Skin of body (tissue), 2 donors: ENCODE measurements around the gene PFN3. TPM values are rescaled to one million over a fixed set of nuclear protein-coding genes. Genes with fewer than 3 reads are reported as not detected.
"Not testable (repeated sequence)": the region's sequence is repeated elsewhere in the genome, so short reads cannot be mapped to it uniquely, and the experiment has no call there.

Source experiments
- DNase-seq: peaks from one replicate; lab custom pipeline; 2025; lab: John Stamatoyannopoulos, UW
- total RNA-seq: library from RNA; depleted of rRNA; stranded (reverse); fragments of >200 nt; gene quantifications from one replicate; pipeline ENCODE4 v1.2.3, GENCODE V29; 2014

Gene PFN3
- total RNA-seq, 1 donor from 2014 or later, result not detected

DNA sequence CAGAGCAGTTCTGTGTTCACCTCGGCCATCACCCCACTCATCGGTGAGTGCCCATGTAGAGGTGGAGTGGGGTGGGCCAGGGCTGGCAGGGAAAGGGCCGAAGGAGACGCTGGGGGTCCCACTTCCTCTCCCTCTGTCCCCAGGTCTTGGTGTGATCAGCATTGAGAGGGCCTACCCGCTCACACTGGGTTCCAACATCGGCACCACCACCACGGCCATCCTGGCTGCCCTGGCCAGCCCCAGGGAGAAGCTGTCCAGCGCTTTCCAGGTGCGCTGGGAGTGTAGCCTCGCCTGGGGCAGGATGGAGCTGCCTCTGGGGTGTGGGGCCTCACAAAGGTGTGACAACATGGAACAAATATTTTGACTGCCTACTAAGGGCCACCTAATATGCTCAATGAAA is 3.7 kb downstream of the PFN3 start:
- DNase-seq, result no peak

DNA sequence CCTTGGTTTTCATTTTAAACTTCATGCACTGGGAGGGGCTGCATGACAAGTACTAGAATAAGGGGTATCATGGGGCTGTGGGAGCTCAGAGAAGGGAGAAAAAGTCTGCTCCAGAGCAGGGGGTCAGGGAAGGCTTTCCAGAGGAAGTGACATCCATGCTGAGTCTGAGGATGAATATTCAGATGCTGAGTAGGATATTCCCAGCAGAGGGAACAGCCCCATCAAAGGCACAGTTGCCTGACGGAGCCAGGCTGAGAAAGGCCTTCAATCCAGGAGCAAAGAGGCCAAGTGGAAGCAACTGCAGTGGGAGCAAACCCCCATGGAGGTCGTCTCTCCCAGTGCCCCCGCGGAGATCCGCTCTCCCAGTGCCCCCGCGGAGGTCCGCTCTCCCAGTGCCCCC is 4.4 kb downstream of the PFN3 start:
- DNase-seq, result no peak

DNA sequence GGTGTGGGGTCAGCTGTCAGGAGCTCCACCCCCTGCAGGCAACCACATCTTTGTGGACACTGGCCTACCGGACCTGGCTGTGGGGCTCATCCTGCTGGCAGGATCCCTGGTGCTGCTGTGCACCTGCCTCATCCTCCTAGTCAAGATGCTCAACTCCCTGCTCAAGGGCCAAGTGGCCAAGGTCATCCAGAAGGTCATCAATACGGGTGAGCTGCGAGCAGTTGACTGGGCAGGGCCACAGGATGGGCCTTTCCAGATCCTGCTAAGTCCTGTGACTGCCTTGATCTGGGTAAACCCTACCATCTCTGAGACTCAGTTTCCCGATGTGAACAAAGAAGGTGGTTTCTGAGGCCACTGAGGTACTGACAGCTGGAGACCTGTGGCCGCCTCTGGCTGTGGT is 6.5 kb downstream of the PFN3 start:
- DNase-seq, result no peak

DNA sequence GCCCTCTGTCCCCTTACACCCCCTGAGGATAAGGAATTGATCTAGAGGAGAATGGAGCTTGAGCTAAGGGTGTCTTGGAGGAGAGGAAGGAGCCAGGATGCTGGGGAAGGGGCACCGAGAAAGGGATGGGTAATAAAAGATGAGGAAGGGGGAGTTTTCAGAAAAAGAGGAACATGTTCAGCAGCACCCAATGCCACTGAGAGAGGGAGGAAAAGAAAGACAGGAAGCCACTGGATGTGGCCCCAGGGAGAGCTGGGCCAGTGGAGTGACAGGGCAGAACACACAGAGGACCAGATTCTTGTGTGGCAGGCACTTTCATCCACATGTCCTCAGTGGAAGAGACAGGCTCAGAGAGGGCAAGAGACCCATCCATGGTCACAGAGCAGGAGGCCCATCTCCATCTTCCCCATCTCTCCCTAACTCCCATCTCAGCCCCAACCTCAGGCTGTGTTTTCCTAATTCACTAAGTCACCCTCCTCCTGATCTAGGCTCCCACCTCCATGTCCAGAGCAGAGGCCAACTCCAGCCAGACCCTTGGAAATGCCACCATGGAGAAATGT is 7.2 kb downstream of the PFN3 start:
- no peak for DNase-seq

DNA sequence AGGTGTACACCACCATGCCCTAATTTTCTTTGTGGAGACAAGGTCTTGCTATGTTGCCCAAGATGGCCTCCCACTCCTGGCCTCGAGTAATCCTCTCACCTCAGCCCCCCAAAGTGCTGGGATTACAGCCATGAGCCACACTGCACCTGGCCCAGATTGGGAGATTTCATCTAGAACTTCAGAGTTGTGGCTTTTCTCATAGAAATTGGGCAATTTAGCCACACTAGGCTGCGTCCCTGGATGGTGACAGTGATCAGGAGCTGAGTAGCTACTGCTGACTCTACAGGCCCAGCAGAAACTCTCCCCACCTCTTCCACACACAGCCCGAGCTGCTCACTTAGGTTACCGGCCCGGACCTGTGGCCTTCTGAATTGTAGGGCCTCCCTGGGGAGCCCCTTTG is 7.7 kb downstream of the PFN3 start:
- DNase-seq, result no peak

DNA sequence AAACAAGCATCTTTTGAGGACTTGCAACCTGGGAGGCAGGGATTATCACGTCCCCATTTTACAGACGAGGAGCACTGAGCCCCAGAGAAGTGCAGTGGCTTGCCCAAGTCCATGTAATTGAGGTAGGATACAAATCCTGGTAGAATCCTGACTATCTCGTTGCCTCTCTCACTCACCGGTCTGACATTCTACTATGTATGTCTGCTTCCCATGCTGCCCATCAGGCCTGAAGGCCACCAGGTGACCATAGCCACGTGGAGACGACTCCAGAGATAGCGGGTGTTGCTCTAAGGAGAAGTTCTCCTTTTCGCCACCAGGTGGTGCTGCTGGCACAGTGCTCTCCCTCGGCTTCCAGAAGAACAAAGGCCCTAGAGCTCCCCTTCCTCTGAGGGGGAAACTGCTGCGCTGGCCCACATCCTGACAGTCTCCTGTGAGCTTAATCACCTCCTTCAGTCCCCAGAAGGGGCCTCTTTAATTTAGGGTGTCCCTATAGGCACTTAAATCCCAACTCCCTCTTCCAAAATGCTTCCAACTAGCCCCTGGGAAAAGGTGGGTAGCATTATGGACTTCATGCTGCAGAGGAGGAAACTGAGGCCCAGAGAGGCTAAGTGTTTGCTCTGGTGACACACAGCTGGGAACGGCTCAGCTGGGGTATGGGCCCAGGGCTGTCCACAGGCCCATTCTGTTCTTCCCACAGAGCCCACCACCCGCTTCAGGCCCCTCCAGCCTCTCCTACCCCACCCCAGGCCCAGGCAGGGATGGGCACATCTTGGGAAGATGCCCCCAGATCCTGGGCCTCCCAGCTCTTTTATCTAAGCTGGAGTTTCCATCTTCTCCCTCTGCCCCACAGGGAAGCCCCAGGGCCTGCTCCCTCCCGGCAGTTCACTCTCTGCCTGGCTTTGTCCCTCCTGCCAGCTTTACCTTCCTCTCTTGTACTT is 9.8 kb downstream of the PFN3 start:
- DNase-seq, result peak; percentile 84

DNA sequence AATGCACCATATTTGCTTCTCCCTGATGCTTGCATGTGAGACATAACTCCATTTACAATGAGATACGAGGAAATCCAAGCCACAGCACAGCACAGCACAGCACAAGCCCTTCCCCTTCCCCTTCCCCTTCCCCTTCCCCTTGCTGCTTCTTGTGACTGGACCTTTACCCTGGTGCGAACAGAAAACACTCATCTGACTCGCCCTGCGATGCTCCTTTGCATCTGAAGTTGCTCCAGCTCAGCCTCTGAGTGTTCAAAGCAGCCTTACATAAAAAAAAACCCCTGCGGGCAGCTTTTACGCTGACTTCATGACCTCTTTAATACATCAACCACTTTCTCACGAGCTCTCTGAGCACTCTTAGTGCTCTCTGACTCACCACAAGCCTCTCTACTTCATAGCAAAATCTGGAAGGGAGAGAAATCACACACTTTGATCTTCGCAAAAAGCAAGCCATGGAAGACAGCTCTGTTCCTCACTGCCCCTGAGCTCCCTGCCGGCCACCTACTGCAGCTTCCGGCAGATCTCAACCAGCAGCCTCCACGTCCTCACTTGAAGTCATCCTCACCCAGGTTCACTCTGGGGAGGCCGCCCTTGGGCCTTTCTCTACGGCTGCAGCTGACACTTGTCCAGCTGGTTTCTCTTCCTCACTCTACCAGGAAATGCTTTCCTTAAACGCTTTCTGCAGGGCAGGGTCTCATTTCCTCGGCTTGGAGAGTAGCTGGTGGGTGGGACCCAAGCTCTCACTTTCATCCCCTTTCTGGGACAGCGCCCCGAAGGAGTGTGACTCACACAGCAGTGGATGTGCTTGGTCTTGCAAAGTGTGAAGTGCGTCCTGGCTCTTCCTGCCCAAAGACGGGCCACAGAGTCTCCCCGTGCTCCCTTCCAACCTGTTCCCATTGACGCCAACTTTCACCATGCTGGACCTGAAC is 11.0 kb downstream of the PFN3 start:
- DNase-seq, result peak; percentile 41

DNA sequence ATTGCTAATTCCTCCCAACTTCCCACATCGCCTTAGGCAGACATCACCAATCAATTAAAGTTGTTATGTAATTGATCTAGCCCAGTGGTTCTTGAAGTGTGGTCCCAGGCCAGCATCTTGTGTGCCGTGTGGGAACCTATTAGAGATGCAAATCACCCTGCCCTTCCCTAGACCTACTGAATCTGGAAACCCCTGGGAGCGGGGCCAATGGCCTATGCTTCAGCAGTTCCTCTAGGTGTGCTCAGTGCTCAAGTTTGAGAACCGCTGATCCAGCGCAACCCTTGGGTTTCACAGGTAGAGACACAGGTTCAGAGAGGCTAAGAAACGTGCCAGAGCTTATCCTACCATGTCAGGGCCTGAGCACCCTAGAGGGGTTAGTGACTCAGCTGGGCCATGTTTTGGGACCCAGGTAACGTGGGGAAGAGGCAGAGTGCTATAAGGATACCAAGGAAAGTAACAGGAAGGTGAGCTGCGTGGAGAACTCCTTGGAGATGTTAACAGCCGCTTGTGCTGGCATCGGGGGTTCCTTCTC is 11.9 kb downstream of the PFN3 start:
- DNase-seq, result no peak

DNA sequence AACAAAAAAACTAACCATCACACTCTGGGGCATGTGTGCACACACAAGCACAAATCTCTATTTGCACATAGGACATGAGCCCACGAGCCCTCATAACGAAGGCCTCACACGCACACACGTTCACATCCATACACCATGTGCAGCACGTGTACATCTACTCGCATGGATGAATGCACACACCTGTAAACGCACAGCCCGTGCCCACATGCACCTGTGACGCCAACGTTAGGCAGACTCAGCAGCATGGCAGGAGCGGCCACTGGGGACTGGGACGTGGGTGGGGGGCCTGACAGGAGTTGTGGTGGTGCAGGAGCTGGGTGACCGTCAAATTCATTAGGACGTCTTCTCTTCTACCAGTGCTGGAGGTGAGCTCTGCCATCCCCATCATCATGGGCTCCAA is 13.1 kb downstream of the PFN3 start:
- no peak for DNase-seq

DNA sequence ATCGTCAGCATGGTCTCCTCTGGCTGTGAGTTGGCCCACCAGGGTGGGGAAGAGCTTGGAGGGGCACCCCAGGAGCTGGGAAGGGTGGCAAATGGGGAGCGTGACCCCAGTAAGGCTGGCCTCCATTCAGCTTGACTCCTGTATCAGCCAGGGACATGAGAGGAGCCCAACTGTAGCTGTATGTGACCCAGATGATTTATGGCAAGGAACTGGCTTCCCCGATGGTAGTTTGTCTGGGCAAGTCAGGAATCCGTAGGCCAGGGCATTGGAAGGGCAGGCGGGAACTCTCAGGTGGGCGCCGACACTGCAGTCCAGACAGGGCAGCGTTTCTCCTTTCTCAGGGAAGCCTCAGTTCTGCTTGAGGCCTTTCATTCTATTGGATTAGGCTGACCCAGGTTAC is 13.9 kb downstream of the PFN3 start:
- DNase-seq, result no peak

DNA sequence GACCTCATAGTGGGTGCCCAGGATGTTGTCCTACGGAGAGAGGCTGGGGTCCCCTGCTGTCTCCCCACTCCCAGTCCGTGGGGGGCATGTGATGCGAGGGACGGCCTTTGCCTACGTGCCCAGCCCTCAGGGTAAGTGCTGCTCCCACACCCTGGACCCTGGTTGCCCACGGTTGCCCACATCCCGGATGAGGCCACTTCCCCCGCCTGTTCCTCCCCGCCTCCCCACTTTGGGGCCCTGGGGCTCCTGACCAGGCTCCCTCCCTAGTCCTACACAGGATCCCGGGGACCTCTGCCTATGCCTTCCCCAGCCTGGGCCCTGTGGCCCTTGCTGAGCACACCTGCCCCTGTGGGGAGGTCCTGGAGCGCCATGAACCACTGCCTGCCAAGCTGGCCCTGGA is 14.7 kb downstream of the PFN3 start:
- DNase-seq, result no peak

DNA sequence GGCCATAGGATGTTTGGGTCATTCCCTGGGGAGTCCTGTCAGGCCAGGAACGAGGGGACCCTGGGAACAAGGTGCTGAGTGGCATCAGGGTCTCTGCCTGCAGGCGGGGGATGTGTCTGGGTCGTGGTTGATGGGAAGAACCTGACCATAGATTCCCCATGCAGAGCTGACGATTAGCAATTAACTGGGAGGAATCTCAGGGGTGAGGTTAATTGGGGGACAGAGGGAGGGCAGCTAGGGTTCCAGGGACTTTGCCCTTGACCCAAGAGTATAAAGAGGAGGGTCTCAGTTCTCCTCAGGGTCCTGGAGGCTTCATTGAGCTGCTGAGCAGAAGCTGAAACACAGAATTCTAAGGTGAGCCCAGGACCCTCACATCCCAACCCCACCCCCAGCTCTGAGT is 16.3 kb downstream of the PFN3 start, which contains the start of gene SLC34A1:
SLC34A1 (plus strand) TSS at position 301 of the 400 bp plus-strand sequence. CDS start 1,308 bp downstream, outside the sequence.
- no peak for DNase-seq

DNA sequence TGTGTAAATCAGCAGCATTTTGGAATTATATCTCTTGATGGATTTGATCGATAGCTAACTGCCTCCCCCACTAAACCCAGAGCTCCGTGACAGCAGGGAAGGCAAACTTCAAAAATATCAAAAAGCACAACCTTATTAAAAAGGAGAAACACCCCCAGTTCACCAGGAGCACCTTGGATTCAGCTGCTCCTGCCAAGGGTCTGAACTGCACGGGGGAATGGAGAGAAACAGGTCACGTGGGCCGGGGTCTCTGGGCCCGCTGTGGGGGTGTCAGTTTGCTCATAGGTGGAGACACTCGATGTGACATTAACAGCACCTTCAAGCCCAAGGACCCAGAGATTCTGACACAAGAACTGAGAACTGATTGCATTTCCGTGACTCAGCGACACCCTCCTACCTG is 17.3 kb downstream of the PFN3 start:
- no peak for DNase-seq

DNA sequence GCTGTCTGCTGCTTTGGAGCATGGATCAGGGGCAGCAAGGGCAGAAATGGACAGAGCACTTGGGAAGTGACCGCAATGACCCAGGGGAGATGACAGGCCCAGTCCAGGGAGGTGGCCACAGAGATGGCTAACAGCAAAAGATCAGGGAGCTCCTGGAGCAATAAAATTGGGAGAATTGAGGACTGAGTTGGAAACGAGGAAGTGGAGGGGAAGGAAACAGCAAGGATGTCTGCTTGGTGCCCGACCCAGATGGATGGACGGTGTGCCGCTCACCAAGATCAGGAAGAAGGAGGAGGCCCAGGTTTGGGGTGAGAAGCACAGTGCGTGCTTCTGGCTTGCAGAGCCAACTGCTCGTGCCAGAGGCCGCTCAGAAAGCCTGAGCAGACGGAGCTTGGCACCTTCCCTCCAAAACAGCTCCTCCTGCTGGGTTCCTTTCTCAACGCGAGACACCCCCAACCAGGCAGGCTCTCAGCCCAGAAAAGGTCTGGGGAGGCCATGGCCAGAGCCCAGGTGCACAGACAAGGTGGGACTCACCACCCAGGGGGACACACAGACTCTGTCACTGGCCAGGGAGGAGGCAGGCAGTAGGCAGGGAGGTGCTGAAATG is 17.9 kb downstream of the PFN3 start:
- no peak for DNase-seq

DNA sequence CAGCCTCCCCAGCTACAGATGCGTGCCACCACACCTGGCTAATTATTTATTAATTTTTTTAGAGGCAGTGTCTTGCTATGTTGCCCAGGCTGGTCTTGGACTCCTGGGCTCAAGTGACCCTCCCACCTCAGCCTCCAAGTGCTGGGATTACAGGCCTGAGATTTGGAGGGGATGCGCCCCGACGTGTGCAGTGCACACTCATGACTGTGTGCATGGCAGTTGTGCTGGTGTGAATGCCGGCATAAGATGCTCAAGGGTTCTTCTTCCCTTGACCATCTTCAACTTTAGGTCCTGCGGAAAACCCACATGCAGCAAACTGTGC is 19.7 kb downstream of the PFN3 start:
- DNase-seq, result no peak

DNA sequence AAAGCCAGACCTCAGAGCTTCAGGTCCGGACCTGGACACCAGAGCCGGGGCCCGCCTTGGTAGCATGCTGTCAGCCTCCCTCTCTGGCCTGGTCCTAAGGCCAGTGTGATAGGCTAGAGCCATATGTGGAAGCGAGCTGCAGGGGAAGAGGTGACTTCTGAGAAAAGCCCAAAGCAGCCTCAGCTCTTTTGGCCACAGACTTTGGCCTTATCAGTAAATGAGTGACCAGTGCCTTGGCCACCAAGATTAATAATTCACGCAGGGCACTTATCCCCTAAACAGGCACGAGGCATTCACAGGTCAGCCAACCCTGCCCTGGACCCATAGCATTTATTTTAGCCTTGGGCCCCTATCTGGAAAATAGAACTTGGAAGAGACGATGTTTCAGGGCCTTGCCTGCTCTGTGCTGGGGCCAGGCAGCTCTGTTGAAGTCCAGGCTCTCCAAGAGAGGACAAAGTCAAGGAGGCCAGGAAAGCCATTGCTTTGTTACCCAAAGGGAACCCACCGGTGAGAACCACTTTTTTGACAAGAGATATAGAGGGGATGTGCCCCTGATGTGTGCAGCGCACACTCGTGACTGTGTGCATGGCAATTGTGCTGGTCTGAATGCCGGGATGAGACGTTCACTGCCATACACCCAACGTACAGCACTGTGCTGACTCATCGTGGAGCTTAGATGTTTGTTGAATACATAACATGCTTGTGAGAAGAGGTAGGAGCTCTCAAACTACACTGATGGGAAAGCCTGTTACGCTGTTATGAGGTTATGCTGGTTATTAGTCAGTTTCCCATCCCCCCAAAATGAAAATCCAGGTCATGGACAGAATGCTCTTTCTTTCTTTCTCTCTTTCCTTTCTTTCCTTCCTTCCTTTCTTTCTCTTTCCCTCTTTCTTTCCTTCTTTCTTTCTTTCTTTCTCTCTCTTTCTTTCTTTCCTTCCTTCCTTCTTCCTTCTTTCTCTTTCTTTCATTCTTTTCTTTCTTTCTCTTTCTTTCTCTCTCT is 21.3 kb downstream of the PFN3 start:
- DNase-seq, result no peak

DNA sequence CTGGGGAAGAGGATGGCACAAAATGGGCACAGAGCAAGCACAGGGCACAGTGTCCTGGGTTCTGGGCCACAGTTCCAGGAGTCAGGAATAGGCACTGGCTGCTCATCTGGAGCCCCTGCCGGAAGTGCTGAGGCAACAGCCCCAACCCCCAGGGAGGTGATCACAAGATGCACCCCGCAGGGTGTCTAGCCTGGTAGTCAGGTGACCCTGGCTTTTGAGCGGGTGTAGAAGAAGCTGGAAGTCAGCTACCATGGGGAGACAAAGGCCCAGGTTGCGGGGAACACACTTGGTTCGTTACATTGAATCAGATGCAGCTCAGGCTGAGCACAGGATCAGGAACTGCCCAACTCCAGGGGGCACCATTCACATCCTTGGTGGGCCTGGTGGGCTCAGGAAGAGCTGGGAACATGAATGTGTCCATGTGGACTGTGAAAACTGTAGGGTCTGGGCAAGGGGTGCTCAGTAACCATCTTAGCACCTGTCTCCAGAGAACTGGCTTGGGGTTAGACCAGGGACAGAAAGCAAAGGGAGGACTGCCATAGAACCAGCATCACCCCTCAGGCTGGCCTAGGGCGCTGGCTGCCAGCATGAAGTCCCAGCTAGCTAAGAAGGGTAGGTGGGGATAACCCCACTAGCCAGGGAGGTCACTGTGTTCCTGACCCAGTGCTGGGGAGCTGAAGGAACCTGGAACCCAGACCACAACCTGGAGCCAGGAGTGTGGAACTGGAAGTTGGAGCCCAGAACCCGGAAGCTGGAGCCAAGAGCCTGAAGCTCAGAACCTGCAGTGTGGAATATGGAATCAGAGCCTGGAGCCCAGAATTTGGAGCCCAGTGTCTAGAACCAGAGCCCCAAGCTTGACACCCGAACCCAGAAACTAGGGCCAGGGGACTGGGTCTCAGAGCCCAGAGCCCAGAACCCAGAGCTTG is 22.3 kb downstream of the PFN3 start:
- DNase-seq, result no peak

DNA sequence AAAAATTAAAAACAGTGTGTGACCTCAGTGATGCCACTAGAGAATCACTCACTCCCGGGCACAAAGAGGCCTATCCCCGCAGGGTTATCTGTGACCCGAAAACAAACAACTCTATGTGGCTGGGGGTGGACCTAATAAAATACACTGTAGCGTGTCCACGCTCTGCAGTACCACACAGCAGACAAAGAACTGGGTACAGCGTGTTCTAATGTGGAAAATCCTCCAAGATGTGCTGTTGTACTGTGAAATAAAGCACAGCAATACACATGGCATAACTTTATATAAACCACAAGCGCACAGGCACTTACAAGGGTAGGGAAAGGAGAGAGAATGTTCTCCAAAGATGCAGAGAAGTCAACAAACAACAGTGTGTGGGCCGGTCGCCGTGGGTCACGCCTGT is 24.4 kb downstream of the PFN3 start:
- no peak for DNase-seq

DNA sequence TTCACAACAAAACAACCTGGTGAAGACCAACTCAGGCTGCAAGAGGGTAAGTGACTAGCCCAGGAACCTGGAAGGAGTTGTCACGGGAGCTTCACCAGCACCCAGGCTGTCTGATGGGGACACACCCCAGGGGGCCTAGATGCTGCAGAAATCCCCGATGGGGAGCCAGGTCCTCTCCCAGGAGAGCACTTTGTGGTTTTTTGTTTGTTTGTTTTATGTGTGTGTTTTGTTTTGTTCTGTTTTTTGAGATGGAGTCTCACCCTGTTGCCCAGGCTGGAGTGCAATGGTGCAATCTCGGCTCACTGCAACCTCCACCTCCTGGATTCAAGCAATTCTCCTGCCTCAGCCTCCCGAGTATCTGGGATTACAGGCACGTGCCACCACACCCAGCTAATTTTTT is 24.9 kb downstream of the PFN3 start:
- DNase-seq, result not testable (repeated sequence)
